DOHH2 (cell line): ENCODE results near the gene ADAP1.

Experiments
- H3F3A ChIP-seq: fragments of 200-600 bp; sonication (generic), shearing (Covaris generic); 2 replicates; pipeline ENCODE4 v1.6.0; 2016; ENCODE audit warnings: antibody characterized with exemption, mild to moderate bottlenecking; ENCODE audit not compliant: control insufficient read depth, insufficient read depth
- H3K27ac ChIP-seq: fragments of 200-600 bp; sonication (generic); 2 replicates; pipeline ENCODE4 v1.5.1; 2014; ENCODE audit warnings: low read depth, mild to moderate bottlenecking, low read length, moderate library complexity
- H3K27me3 ChIP-seq: fragments of 200-600 bp; sonication (generic); 2 replicates; pipeline ENCODE4 v1.6.1; 2014; ENCODE audit warnings: mild to moderate bottlenecking, low read length, mixed read lengths; ENCODE audit not compliant: control insufficient read depth
- H3K36me3 ChIP-seq: fragments of 200-600 bp; sonication (generic); 2 replicates; pipeline ENCODE4 v1.6.1; 2014; ENCODE audit warnings: mild to moderate bottlenecking, low read length, moderate library complexity, mixed read lengths; ENCODE audit not compliant: control insufficient read depth
- H3K4me1 ChIP-seq: fragments of 200-600 bp; sonication (generic); 2 replicates; pipeline ENCODE4 v1.6.1; 2014; ENCODE audit warnings: mild to moderate bottlenecking, low read length, mixed read lengths; ENCODE audit not compliant: control insufficient read depth
- H3K4me2 ChIP-seq: fragments of 200-600 bp; sonication (generic); 2 replicates; pipeline ENCODE4 v1.6.0; 2014; ENCODE audit warnings: mild to moderate bottlenecking, low read length, moderate library complexity
- H3K4me3 ChIP-seq: fragments of 200-600 bp; sonication (generic); 2 replicates; pipeline ENCODE4 v1.5.1; 2014; ENCODE audit warnings: mild to moderate bottlenecking, low read length, mixed read lengths
- H3K79me2 ChIP-seq: fragments of 200-600 bp; sonication (generic); 2 replicates; pipeline ENCODE4 v1.6.1; 2014; ENCODE audit warnings: mild to moderate bottlenecking, low read length, mixed read lengths; ENCODE audit not compliant: control insufficient read depth
- H3K9me2 ChIP-seq: fragments of 200-600 bp; sonication (generic); replicated peaks from 2 replicates; pipeline ENCODE4 v1.6.1; 2014; ENCODE audit warnings: mild to moderate bottlenecking, low read length, mixed read lengths; ENCODE audit not compliant: control insufficient read depth
- H3K9me3 ChIP-seq: fragments of 200-600 bp; sonication (generic); 2 replicates; pipeline ENCODE4 v1.6.1; 2014; ENCODE audit warnings: antibody characterized with exemption, low read length, mixed read lengths; ENCODE audit not compliant: control insufficient read depth, insufficient read depth
- H4K20me1 ChIP-seq: fragments of 200-600 bp; sonication (generic); 2 replicates; pipeline ENCODE4 v1.6.0; 2014; ENCODE audit warnings: low read depth, mild to moderate bottlenecking, antibody characterized with exemption, low read length, moderate library complexity; ENCODE audit not compliant: control insufficient read depth, insufficient read depth
- EZH2phosphoT487 ChIP-seq: fragments of 200-600 bp; sonication (generic); IDR thresholded peaks from 2 replicates; pipeline ENCODE4 v1.6.1; 2017; ENCODE audit warnings: borderline replicate concordance, mild to moderate bottlenecking, antibody characterized with exemption, low read length, moderate library complexity, mixed read lengths
- TF ChIP-seq, protein P1 (sequence below): fragments of 200-600 bp; sonication (generic); IDR thresholded peaks from one replicate; pipeline ENCODE4 v1.5.1; 2014; ENCODE audit warnings: antibody characterized with exemption, mild to moderate bottlenecking, low read depth, low read length; ENCODE audit not compliant: poor library complexity, severe bottlenecking

Gene ADAP1

DNA sequence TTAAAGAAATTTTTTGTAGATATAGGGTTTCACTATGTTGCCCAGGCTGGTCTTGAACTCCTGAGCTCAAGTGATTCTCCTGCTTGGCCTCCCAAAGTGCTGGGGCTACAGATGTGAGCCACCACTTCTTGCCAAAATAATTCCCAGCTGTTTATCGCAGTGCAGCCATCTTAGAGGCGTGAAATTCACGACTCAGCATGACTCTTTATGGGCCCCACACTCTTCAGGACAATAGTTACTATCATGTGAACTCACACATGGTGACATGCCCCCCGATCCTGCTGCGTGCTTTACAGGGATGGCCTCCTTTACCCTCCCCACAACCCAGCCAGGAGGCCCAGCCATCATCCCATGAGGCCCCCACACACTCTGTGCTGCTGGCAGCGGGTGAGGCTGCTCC lies 16.3 kb upstream of the ADAP1 start:
- Histone ChIP-seq H3K4me2 (peak overlapping the region; percentile 18), H3K36me3 (peaks cover 81% of the 10 kb centered on the region), H3K27me3 (no peaks in the 10 kb centered on the region), H3K79me2 (peaks cover 77% of the 10 kb centered on the region), H4K20me1 (peaks cover 24% of the 10 kb centered on the region; the same call in 1 of the 2 replicates), H3K9me2 (no peaks in the 10 kb centered on the region), H3K4me1 (peaks cover 67% of the 10 kb centered on the region), H3K4me3 (no peak overlapping the region), H3K27ac (no peak overlapping the region; the same call in 1 of the 2 replicates), H3K9me3 (no peaks in the 10 kb centered on the region), H3F3A (peaks cover 23% of the 10 kb centered on the region)
- TF ChIP-seq EZH2phosphoT487, result no peak
- TF ChIP-seq, protein P1, sequence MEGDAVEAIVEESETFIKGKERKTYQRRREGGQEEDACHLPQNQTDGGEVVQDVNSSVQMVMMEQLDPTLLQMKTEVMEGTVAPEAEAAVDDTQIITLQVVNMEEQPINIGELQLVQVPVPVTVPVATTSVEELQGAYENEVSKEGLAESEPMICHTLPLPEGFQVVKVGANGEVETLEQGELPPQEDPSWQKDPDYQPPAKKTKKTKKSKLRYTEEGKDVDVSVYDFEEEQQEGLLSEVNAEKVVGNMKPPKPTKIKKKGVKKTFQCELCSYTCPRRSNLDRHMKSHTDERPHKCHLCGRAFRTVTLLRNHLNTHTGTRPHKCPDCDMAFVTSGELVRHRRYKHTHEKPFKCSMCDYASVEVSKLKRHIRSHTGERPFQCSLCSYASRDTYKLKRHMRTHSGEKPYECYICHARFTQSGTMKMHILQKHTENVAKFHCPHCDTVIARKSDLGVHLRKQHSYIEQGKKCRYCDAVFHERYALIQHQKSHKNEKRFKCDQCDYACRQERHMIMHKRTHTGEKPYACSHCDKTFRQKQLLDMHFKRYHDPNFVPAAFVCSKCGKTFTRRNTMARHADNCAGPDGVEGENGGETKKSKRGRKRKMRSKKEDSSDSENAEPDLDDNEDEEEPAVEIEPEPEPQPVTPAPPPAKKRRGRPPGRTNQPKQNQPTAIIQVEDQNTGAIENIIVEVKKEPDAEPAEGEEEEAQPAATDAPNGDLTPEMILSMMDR, result no peak

DNA sequence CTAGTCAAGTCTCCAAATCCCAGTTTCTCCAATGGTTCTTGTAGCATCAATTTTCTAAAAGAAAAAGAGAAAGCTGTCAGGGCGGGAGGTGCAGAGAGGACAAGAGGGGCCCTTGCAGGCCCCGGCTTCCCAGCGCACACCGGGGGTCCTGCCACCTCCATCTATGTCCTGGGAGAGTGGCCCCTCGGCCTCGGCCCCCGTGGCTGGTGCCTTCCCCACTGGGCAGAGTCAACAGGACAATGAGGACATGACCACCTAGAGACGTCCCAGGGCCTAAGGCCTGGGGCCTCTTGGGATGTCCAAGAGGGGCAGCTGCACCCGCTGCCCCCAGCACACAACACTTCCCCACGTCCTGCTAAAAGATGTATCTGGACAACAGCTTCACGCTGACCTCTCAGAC lies 14.9 kb upstream of the ADAP1 start:
- peaks cover 68% of the 10 kb centered on the region for H3K79me2 ChIP-seq
- H3K27ac ChIP-seq, result no peak overlapping the region
- H3K9me3 ChIP-seq, result no peaks in the 10 kb centered on the region
- H3K4me1 ChIP-seq, result peaks cover 78% of the 10 kb centered on the region
- peaks cover 24% of the 10 kb centered on the region; the same call in 1 of the 2 replicates for H4K20me1 ChIP-seq
- no peak overlapping the region for H3K4me3 ChIP-seq
- no peaks in the 10 kb centered on the region for H3K9me2 ChIP-seq
- TF ChIP-seq, protein P1, result no peak
- no peak for TF ChIP-seq EZH2phosphoT487
- no peaks in the 10 kb centered on the region for H3K27me3 ChIP-seq
- peaks cover 83% of the 10 kb centered on the region for H3K36me3 ChIP-seq
- H3F3A ChIP-seq, result peaks cover 36% of the 10 kb centered on the region
- H3K4me2 ChIP-seq, result no peak overlapping the region

DNA sequence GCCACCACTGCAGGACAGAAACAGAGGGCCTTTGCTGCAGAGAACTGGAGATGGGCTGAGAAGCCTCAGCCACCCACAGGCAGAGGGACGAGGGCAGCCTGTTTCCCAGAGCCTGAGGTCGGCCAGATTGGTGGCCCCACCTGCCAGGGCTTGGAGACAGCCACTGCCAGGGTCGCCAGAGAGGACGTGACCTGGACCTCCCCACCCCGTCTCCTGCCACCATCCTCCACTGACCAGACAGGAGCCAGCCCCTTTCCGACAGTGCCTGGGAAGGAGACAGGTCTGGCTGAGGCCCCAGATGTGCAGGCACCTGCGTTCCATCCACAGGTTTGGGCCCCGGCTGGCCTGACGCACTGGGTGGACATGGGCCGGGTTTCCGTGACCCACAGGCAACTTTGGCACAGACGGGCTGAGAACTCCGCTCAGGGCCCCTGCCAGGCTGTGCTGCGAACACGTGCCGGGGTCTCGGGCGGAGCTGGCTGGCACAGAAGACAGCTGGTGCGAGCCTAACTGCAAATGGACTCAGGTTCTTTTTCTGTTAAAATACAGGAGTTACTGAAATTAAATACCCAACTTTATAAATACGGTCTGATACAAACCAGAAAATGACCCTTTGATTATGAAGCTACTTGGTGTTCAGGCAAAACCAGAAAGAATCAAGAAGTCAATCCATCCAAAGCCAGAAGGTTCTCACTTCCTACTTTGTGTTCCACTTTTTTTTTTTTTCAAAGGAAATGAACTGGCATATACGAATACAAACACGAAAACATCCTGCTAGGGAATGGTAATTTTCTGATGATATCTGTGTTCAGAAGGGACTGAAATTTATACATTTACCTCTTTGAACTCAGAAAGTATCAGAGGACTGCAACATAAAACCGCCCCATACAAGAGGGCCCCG lies 14.0 kb upstream of the ADAP1 start:
- Histone ChIP-seq H3K36me3 (peaks cover 78% of the 10 kb centered on the region), H3F3A (peaks cover 43% of the 10 kb centered on the region), H3K4me2 (no peak overlapping the region), H3K4me3 (no peak overlapping the region), H3K4me1 (peaks cover 79% of the 10 kb centered on the region), H3K9me3 (no peaks in the 10 kb centered on the region), H3K9me2 (no peaks in the 10 kb centered on the region), H3K27me3 (no peaks in the 10 kb centered on the region), H3K79me2 (peaks cover 58% of the 10 kb centered on the region), H4K20me1 (peaks cover 24% of the 10 kb centered on the region; the same call in 1 of the 2 replicates), H3K27ac (no peak overlapping the region)
- TF ChIP-seq, protein P1, result no peak
- TF ChIP-seq EZH2phosphoT487, result no peak
